GM21786 (cell line): Measurements from ENCODE around the gene NECTIN1.

Source experiments
- ATAC-seq: cut with Tn5 transposase; IDR thresholded peaks from one replicate; pipeline ENCODE4 v1.9.1; 2021; ENCODE audit not compliant: unreplicated experiment

The NECTIN1 gene

GRCh38 chr11:119644502-119644901, 84.5 kb downstream of the NECTIN1 start:
- no peak for ATAC-seq

GRCh38 chr11:119643876-119644225, 85.1 kb downstream of the NECTIN1 start:
- ATAC-seq, result no peak

GRCh38 chr11:119643212-119643875, 85.7 kb downstream of the NECTIN1 start:
- ATAC-seq, result no peak

DNA sequence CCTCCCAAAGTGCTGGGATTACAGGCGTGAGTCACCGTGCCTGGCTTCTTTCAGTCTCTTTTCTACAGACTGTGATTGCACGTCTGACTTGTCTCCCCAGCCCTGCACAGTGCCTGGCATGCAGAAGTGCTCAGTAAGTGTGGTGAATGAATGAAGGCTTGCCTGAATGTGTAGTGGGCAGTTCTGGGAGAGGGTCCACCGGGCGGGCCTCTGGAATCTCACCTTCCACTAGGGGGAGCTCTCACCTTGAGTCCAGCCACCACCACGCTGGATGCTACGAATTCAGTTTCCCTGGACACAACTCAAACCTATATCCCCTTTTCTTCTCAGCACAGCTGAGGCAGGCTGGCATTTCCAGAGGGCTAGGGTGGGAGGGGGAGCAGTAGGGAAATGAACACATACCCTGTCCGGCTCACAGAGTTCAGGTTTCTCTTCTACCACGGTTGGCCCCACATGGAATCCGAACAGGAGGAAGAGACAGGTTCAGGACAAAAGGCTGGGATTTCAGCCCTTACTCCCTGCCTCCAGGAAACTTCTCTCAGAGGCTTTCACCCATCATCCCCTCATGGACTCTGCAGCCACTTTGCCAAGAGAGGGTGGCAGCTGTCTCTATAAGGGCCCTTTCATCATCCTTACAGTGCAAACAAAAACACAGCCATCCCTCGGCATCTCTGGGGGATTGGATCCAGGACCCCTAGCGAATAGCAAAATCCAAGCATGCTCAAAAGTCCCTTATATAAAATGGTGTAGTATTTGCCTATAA, 86.8 kb downstream of the NECTIN1 start:
- no peak for ATAC-seq

- no peak for ATAC-seq
Measured at GRCh38 chr11:119640541-119640940, 88.5 kb downstream of the NECTIN1 start.

- no peak for ATAC-seq
Measured at GRCh38 chr11:119639642-119640205, 89.3 kb downstream of the NECTIN1 start.

DNA sequence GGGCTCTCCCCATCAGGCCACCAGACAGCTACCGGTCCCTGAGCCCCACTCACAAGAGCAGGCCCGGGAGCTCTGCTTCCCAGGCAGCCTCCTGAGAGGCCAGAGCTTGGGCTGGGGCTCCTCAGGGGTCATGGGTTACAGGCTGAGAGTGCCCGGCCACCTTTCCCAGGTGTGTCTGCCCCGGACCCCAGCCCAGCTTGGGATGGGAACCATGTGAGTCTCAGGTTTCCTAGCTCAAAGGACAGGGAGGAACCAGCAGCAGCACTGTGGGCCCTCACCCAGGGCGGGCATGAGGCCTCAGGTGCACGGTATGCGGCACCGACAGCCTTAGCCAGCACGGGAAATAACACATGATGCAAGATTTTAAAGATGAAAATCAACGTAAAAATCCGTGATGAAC, 90.1 kb downstream of the NECTIN1 start:
- no peak for ATAC-seq

DNA sequence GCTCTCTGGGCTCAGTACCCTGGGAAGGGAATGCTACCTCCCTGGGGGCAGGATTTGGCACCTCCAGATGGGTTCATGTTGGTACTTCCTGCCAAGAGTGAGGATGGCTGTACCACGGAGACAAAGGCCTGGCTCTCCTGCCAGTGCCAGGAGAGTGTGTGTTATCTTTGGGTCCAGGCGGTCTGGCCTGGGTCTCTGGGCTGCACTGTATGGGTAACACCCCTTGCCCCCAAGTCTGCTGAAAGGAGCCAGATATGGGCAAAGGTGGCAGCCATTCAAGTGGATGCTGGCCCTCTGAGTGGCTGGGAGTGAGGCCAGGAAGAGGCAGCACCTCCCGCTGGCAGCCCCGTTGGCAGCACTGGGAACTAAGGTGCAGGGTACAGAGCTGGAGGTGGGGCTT, 91.5 kb downstream of the NECTIN1 start:
- no peak for ATAC-seq

DNA sequence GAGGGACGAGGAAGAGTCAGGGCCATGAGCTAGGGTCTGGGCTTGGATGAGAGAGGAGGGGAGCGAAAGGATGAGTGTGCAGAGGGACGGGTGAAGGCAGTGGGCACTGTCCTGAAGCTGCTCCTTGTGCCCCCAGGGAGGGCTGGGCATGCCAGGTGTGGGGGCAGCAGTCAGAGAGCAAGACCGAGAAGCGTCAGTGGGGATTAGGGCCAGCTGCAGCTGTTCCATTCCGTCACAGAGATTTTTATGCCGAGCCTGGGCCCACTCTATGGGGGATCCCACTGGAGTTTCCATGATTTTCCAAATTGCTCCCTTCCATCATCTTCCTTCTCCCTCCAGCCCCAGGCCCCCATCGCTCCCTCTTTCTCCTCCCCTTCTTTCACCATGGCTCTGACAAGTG, 93.2 kb downstream of the NECTIN1 start:
- ATAC-seq, result no peak

- no peak for ATAC-seq
Measured at GRCh38 chr11:119635041-119635740, 93.8 kb downstream of the NECTIN1 start.

DNA sequence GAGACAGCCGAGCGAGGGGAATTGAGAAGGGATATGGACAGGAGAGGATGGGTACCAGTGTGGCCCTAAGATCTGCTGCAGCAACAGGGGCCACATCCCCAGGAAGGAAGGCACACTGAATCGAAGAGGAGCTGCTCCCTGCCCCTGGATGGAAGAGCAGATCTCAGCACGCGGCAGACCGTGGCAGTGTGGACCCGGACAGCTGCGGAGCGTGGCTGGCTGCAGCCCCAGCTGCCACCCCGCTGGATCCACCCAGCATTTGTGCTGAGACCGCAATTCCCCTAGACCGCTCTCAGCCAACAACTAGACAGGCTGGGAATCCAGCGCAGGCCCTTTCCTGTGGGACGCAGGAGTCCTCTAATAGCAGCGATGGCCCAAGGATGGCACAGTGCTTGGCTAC, 94.7 kb downstream of the NECTIN1 start:
- no peak for ATAC-seq

DNA sequence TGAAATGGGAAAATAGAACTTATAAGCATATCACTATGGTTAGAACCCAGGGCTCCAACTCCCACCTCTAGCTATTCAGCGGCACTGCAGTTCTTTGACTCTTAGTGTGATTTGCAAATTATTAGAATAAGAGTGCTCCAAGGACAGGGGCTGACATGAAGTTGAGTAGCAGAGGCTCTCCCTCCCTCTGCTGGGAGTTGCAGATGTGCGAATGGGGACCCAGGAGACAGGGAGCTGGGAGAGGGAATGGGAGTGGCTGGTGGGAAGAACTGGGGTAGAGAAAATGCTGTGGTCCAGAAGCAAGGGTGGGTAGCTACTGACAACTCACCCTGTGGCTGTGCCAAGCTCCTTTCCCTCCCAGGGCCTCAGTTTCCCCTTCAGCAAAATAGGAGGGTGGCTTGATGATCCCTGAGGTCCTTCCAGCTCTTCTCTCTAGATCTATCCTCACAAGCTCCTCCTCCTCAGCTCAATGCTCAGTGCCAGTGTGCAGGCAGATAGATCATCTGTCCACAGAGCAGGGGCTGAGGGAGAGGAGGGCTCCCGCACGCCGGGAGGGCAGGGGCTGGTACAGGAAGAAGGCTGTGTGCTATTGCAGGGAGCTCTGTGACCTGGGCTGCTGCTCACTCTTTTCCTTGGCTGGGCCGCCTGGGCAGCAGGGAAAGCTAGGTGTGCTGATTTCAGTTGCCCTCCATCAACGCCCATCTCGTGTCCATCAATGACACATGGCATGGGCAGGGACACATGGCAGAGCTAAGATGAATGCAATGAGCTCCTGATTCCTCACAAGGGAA, 99.0 kb downstream of the NECTIN1 start:
- no peak for ATAC-seq

DNA sequence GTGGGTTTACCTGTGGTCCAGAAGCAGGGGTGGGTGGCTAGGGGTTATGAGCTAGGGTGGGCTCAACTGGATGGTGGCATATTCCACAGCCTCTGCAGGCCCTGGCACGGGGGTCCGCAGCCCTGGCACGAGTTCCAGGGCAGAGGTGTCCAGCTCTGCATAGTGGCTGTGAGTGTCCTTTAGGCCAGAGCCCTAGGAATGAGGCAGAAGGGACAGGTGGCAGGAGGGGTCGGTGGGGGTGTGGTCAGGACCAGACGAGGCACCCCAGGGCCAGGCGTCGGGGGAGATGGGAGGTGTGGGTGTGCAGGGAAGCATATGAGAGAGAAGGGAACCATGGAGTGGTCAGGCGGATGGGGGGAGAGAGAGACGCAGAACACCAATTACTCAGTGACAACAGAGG, 99.9 kb downstream of the NECTIN1 start:
- no peak for ATAC-seq

DNA sequence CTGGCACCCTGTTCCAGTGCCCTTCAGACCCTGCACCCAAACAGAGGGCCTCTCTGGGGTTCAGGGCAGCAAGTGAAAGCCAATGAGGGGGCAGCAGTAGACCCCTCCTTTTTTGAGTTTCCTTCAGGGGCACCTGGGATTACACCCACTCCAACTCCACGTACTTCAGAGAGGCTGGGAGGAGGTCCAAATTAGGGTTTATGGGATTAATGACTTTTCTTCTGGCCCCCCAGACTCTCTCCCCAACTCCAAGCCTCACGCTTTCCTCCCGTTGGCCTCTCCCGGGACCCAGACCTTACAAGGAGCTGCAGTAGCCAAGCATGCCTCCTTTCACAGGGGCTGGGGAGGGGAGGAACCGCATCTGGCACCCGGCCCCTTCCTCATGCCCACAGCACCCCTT, 101.7 kb downstream of the NECTIN1 start:
- no peak for ATAC-seq

DNA sequence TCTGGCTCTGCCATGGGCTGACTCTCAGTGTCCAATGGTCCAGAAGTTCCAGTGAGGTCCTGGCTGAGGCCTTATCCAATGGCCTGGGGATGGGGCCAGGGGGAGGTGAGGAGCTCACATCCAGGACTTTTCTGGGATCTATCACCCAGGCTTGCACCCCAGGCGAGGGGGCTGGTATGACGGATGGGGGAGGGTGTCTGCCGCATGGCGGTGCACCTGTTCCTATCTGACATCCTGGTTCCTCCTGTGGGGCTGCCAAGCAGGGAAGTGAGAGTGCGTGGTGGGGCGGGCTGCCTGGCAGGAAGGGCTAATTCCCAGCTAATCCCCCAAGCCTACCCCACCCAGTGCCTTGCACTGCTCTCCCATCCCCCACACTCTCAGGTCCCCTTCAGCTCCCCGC, 102.1 kb downstream of the NECTIN1 start:
- no peak for ATAC-seq

- ATAC-seq, result no peak
Measured at GRCh38 chr11:119626197-119626841, 102.7 kb downstream of the NECTIN1 start.

DNA sequence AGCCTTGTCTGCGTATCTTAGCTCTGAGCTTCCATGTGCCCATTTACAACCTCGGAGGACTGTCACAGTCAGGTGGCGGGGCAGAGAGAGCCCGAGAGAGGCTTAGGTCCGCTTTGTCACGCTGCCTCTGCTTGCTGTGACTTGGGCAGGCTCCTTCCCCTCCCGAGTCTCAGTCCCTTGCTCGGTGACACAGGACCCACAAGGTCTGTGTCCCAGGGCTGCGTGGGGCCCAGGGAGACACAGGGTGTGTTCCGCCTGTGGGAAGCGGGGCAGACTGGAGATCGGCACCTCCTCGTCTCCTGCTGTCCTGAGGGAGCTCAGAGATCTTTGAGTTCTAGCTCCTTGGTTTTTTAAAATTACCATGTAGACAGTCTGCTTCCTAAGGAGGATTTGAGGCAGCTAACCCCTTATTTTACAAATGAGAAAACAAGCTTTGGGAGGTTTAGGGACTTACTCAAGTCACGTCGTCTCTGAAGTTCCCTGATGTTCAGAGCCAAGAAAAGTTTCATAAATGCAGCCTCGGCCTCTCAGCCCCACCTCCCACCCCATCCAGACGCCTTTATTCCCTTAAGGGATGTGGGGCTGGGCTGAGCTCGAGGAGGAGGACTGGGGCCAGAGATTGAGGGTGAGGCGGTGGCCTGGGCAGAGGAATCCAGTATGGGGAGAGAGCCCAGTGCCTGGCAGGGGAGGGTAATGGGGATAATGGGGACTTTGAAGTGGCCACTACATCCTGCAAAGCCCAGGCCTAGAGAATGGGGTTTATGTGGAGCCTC, 103.6 kb downstream of the NECTIN1 start:
- no peak for ATAC-seq

- ATAC-seq, result no peak
Measured at GRCh38 chr11:119624629-119625028, 104.4 kb downstream of the NECTIN1 start.

DNA sequence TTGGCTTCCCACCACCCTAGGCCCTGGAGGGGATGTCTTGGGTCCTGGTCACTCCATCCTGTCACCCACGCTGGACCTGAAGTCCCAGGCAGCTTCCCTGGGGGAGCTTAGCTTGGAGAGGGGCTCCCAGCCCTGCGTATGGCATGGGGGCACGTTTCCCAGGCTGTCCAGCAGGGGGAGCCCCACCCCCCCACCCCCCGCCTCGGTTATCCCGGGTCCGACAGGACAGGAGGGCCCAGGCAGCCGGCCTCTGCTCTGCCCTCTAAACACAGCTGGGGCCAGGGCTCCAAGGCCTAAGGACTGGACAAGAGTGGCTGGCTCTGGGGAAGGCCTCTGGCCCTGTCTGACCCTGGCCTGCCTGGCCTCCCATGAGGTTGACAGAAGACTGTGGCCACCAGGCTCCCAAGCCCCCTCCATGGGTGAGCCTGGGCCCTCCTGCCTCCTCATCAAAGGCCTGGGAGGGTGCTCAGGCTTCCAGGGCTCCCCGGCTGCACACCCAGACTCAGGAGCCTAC, 104.8 kb downstream of the NECTIN1 start:
- no peak for ATAC-seq

DNA sequence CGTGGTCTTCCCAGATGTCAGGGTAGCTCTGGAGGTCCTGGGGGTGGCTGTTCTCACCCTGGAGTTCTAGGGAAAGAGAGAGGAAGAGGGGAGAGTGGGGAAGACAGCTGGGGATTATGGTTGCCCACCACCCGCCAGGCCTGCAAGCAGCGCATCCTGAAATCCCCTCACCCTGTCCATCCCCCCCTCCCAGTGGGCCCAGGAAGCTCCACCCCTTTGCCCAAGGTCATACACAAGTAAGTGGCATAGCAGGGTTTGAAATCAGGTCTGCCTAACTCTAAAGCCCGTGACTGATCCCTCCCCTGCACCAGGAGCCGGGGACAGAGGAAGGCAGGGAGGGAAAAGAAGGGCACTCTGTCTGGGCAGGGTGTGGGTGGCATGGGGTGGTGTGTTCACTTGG, 105.3 kb downstream of the NECTIN1 start:
- ATAC-seq, result no peak
